Adrenal gland (tissue), 12 donors: ENCODE measurements around the gene HBE1. TPM values are rescaled to one million over a fixed set of nuclear protein-coding genes. Genes with fewer than 3 reads are reported as not detected.

Source experiments
- DNase-seq, 7 donors: peaks; one replicate each; pipeline ENCODE4 v3.0.0-alpha.2; 2019 to 2020
- H3K27ac ChIP-seq, 5 donors: fragments of 200-600 bp; sonication (generic) in 4 of 5; 1 replicate in 3 of 5; 2 replicates in 2 of 5; pipeline versions ENCODE4 v1.5.1 to v1.8.0; 2016 to 2020; ENCODE audit warnings: mild to moderate bottlenecking in 1 of 5
- H3K27me3 ChIP-seq: fragments of 200-600 bp; 2 replicates; pipeline ENCODE4 v1.8.0; 2021
- H3K36me3 ChIP-seq, 2 donors: fragments of 200-600 bp; replicated peaks in 1 of 2; 1 replicate in 1 of 2; 2 replicates in 1 of 2; pipeline versions ENCODE4 v1.5.1 to v1.8.0; 2018 to 2022
- H3K4me1 ChIP-seq, 2 donors: fragments of 200-600 bp; replicated peaks in 1 of 2; 1 replicate in 1 of 2; 2 replicates in 1 of 2; pipeline versions ENCODE4 v1.5.1 to v1.8.0; 2018 to 2021
- H3K4me3 ChIP-seq, 4 donors: fragments of 200-600 bp; sonication (generic) in 3 of 4; one replicate each; pipeline ENCODE4 v1.5.1; 2016 to 2018
- H3K9me3 ChIP-seq, 3 donors: fragments of 200-600 bp; sonication (generic) in 1 of 3; replicated peaks in 1 of 3; 1 replicate in 2 of 3; 2 replicates in 1 of 3; pipeline versions ENCODE4 v1.5.1 to v1.8.0; 2016 to 2021
- POLR2A ChIP-seq, 2 donors: fragments of 450-650 bp; IDR thresholded peaks; one replicate each; pipeline ENCODE4 v1.6.1; 2017; ENCODE audit warnings: antibody characterized with exemption in 2 of 2, mild to moderate bottlenecking in 2 of 2, moderate library complexity in 1 of 2
- WGBS, 4 donors: extraction: QIAGEN DNeasy Blood & Tissue Kit in 2 of 4; methylation state at CpG; one replicate each; pipeline versions ENCODE4 v1.1.5 to v1.1.7; 2013 to 2017; 5-methylcytosine and 5-hydroxymethylcytosine counted together
- intact Hi-C, 2 donors: fragments of 100-400 bp; cut with DNase I; formaldehyde crosslinking; loops; one replicate each; pipeline versions ENCODE4 v1.14.1 to v1.15.0; 2022 to 2023
- polyA plus RNA-seq, 3 donors: library from polyadenylated mRNA; stranded (reverse); fragments of 200-250 nt in 2 of 3; fragments of 350-450 nt in 1 of 3; fragmentation: Illumina TruSeq in 1 of 3; extraction: RNeasy Lipid Tissue Mini Kit (QIAGEN cat#74804) in 1 of 3; gene quantifications; one replicate each; pipeline ENCODE4 v1.2.3, GENCODE V29; 2013 to 2014
- total RNA-seq, 9 donors: library from RNA; depleted of rRNA in 4 of 9; stranded (reverse); fragments of >200 nt in 4 of 9; fragments of 120-200 nt in 1 of 9; fragmentation: NEBNext Ultra II Directional in 1 of 9; extraction: Animal tissue kit (Norgen Biotek cat#: 25700) in 1 of 9; gene quantifications; one replicate each; pipeline versions ENCODE4 v1.1.0 to v1.2.4, GENCODE V29; 2013 to 2023
- TF ChIP-seq, protein P1 (sequence below), 6 experiments: fragments of 450-650 bp in 4 of 6; fragments of 200-600 bp in 2 of 6; sonication (generic) in 1 of 6; IDR thresholded peaks; 1 replicate in 5 of 6; 2 replicates in 1 of 6; pipeline versions ENCODE4 v1.5.1 to v1.8.0; 2016 to 2021; ENCODE audit warnings: antibody characterized with exemption in 6 of 6, mild to moderate bottlenecking in 2 of 6, moderate library complexity in 1 of 6
- donor health status: healthy with polysubstance abuse.
- donor health status: Bipolar disorder and iron deficiency.
- donor health status: DM: yes; HTN: yes; CAD: no.
- donor health status: DM: no; HTN: no; CAD: no.
- donor health status: DM: no; HTN: no; CAD: no.
- donor health status: DM: yes; HTN: yes; CAD: no.

HBE1 gene
- total and polyA plus RNA-seq, 12 donors = 0.16 to 42.8 (median 3.6) TPM; not detected in 7

- Histone ChIP-seq H3K36me3 (no peaks in the 10 kb centered on the region), H3K4me3 (no peak overlapping the region), H3K9me3 (no peaks in the 10 kb centered on the region), H3K27me3 (no peaks in the 10 kb centered on the region), H3K4me1 (no peaks in the 10 kb centered on the region), H3K27ac (no peak overlapping the region)
- intact Hi-C loops = no loop called here
- TF ChIP-seq, protein P1, sequence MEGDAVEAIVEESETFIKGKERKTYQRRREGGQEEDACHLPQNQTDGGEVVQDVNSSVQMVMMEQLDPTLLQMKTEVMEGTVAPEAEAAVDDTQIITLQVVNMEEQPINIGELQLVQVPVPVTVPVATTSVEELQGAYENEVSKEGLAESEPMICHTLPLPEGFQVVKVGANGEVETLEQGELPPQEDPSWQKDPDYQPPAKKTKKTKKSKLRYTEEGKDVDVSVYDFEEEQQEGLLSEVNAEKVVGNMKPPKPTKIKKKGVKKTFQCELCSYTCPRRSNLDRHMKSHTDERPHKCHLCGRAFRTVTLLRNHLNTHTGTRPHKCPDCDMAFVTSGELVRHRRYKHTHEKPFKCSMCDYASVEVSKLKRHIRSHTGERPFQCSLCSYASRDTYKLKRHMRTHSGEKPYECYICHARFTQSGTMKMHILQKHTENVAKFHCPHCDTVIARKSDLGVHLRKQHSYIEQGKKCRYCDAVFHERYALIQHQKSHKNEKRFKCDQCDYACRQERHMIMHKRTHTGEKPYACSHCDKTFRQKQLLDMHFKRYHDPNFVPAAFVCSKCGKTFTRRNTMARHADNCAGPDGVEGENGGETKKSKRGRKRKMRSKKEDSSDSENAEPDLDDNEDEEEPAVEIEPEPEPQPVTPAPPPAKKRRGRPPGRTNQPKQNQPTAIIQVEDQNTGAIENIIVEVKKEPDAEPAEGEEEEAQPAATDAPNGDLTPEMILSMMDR (IDR thresholded peaks at IDR 0.05) = no peak
- no peak for DNase-seq
These were observed 11.9 kb upstream of the HBE1 start for GRCh38 chr11:5281596-5281995.

DNA sequence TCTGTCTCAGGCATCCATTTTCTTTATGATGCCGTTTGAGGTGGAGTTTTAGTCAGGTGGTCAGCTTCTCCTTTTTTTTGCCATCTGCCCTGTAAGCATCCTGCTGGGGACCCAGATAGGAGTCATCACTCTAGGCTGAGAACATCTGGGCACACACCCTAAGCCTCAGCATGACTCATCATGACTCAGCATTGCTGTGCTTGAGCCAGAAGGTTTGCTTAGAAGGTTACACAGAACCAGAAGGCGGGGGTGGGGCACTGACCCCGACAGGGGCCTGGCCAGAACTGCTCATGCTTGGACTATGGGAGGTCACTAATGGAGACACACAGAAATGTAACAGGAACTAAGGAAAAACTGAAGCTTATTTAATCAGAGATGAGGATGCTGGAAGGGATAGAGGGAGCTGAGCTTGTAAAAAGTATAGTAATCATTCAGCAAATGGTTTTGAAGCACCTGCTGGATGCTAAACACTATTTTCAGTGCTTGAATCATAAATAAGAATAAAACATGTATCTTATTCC lies 10.9 kb upstream of the HBE1 start:
- no peaks in the 10 kb centered on the region for H3K36me3 ChIP-seq
- 22 to 32% (median 28%) methylated on average over 3 of the region's 3 CpGs for WGBS, 4 donors
- H3K9me3 ChIP-seq = no peaks in the 10 kb centered on the region
- no peaks in the 10 kb centered on the region for H3K27me3 ChIP-seq
- DNase-seq = peak; percentile 84 to 95 (median 94)
- no peak for TF ChIP-seq POLR2A (IDR thresholded peaks at IDR 0.05)
- TF ChIP-seq, protein P1 (IDR thresholded peaks at IDR 0.05) = no peak
- intact Hi-C loops = no loop called here
- peak overlapping the region in 2 of 5 donors; percentile 27 to 48 for H3K27ac ChIP-seq
- H3K4me3 ChIP-seq = no peak overlapping the region
- no peaks in the 10 kb centered on the region for H3K4me1 ChIP-seq

DNA sequence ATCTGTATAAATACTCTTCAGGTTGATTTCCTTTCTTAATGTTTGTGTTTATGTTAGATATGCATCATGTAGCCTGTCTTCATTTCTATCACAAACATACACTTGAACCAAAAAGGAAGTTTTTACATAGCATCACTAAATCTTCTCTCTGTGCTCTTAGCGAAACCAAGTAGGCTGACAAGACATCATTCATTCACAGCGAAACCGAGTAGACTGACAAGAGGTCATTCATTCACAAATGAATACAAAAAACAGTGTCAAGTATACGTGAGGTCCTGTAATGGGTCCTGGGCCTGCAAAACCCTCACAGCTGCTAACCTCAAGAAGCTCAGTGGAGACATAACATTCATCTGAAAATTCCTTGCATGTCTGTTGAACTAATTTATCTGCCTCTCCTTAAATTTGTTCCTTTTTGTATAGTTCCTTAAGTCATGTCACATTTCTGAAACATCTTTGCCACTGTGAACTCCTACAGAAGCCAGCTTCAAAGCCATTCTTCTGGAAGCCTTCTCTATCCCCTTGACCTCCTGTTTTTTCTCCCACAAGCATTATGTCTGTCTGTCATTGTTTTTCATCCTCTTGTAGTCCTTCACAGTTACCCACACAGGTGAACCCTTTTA lies 9.8 kb upstream of the HBE1 start:
- no peak for DNase-seq
- intact Hi-C loops = no loop called here
- Histone ChIP-seq H3K27ac (no peak overlapping the region), H3K4me3 (no peak overlapping the region), H3K4me1 (no peaks in the 10 kb centered on the region), H3K27me3 (no peaks in the 10 kb centered on the region), H3K36me3 (no peaks in the 10 kb centered on the region), H3K9me3 (no peaks in the 10 kb centered on the region)
- 71 to 79% (median 76%) methylated on average over 4 of the region's 4 CpGs for WGBS, 4 donors
- TF ChIP-seq, protein P1 (IDR thresholded peaks at IDR 0.05) = no peak
- TF ChIP-seq POLR2A (IDR thresholded peaks at IDR 0.05) = no peak

GRCh38 chr11:5277807-5278382 lies 8.2 kb upstream of the HBE1 start:
- Histone ChIP-seq H3K4me3 (no peak overlapping the region), H3K9me3 (no peaks in the 10 kb centered on the region), H3K27ac (no peak overlapping the region), H3K36me3 (no peaks in the 10 kb centered on the region), H3K4me1 (no peaks in the 10 kb centered on the region), H3K27me3 (no peaks in the 10 kb centered on the region)
- DNase-seq = no peak
- TF ChIP-seq, protein P1 (IDR thresholded peaks at IDR 0.05) = no peak
- no peak for TF ChIP-seq POLR2A (IDR thresholded peaks at IDR 0.05)
- intact Hi-C loops = no loop called here
- whole genome bisulfite sequencing, 4 donors = 57 to 76% (median 68%) methylated on average over 1 of the region's 1 CpG
